SK-N-SH treated with all-trans-retinoic acid at 6 μM for 48 hours (cell line): ENCODE results near the gene FAM174B.

Experiments used
- ATAC-seq: fragments of 200-7000 bp; cut with Tn5 transposase; 3 replicates; pipeline ENCODE4 v1.9.1; 2020; ENCODE audit warnings: mild to moderate bottlenecking, moderate library complexity
- ARNTL ChIP-seq: fragments of 450-650 bp; formaldehyde crosslinking; IDR thresholded peaks from 2 replicates; pipeline ENCODE4 v1.5.0; 2020; ENCODE audit warnings: low read depth, mild to moderate bottlenecking, moderate library complexity, borderline replicate concordance
- BACH2 ChIP-seq: fragments of 250-450 bp; sonication (Bioruptor Pico); IDR thresholded peaks from 2 replicates; pipeline ENCODE4 v1.9.0; 2021; ENCODE audit warnings: mild to moderate bottlenecking, borderline replicate concordance
- CREB5 ChIP-seq: fragments of 250-450 bp; sonication (Bioruptor Pico); IDR thresholded peaks from 2 replicates; pipeline ENCODE4 v1.5.1; 2020; ENCODE audit warnings: low read depth, mild to moderate bottlenecking, moderate library complexity
- CSDC2 ChIP-seq: fragments of 250-450 bp; sonication (Bioruptor Pico); IDR thresholded peaks from 2 replicates; pipeline ENCODE4 v1.5.0; 2020; ENCODE audit warnings: mild to moderate bottlenecking, moderate library complexity
- CSRNP3 ChIP-seq: fragments of 250-450 bp; sonication (Bioruptor Pico); IDR thresholded peaks from 2 replicates; pipeline ENCODE4 v1.5.1; 2021; ENCODE audit warnings: mild to moderate bottlenecking, moderate library complexity
- ESRRG ChIP-seq: fragments of 250-450 bp; sonication (Bioruptor Pico); IDR thresholded peaks from 2 replicates; pipeline ENCODE4 v1.6.1; 2021; ENCODE audit warnings: mild to moderate bottlenecking
- GLIS3 ChIP-seq: fragments of 250-450 bp; sonication (Bioruptor Pico); IDR thresholded peaks from 2 replicates; pipeline ENCODE4 v1.5.0; 2020; ENCODE audit warnings: mild to moderate bottlenecking, moderate library complexity
- ISL1 ChIP-seq: fragments of 250-450 bp; sonication (Bioruptor Pico); IDR thresholded peaks from 2 replicates; pipeline ENCODE4 v2.1.2; 2022; ENCODE audit warnings: mild to moderate bottlenecking, moderate library complexity
- OSR1 ChIP-seq: fragments of 250-450 bp; sonication (Bioruptor Pico); IDR thresholded peaks from 2 replicates; pipeline ENCODE4 v1.8.0; 2022; ENCODE audit warnings: moderate library complexity, mild to moderate bottlenecking, inconsistent platforms
- PATZ1 ChIP-seq: fragments of 250-450 bp; sonication (Bioruptor Pico); IDR thresholded peaks from 2 replicates; pipeline ENCODE4 v1.8.0; 2020; ENCODE audit warnings: mild to moderate bottlenecking, moderate library complexity, borderline replicate concordance
- POU6F1 ChIP-seq: fragments of 250-450 bp; sonication (Bioruptor Pico); IDR thresholded peaks from 2 replicates; pipeline ENCODE4 v1.8.0; 2021; ENCODE audit warnings: low read depth, mild to moderate bottlenecking, moderate library complexity, borderline replicate concordance
- PPARA ChIP-seq: fragments of 250-450 bp; sonication (Bioruptor Pico); IDR thresholded peaks from 2 replicates; pipeline ENCODE4 v1.5.0; 2020; ENCODE audit warnings: mild to moderate bottlenecking, borderline replicate concordance
- RARB ChIP-seq: fragments of 250-450 bp; sonication (Bioruptor Pico); IDR thresholded peaks from 2 replicates; pipeline ENCODE4 v1.8.0; 2021; ENCODE audit warnings: mild to moderate bottlenecking, moderate library complexity
- SNAI2 ChIP-seq: fragments of 250-450 bp; sonication (Bioruptor Pico); IDR thresholded peaks from 2 replicates; pipeline ENCODE4 v1.5.0; 2020; ENCODE audit warnings: mild to moderate bottlenecking, moderate library complexity
- TCF4 ChIP-seq: fragments of 250-450 bp; sonication (Bioruptor Pico); IDR thresholded peaks from 2 replicates; pipeline ENCODE4 v1.8.0; 2021; ENCODE audit warnings: mild to moderate bottlenecking, moderate library complexity, borderline replicate concordance
- TOX ChIP-seq: fragments of 250-450 bp; sonication (Bioruptor Pico); IDR thresholded peaks from 2 replicates; pipeline ENCODE4 v1.8.0; 2021; ENCODE audit warnings: mild to moderate bottlenecking, moderate library complexity, borderline replicate concordance
- TSHZ2 ChIP-seq: fragments of 250-450 bp; sonication (Bioruptor Pico); IDR thresholded peaks from 2 replicates; pipeline ENCODE4 v1.5.0; 2020; ENCODE audit warnings: mild to moderate bottlenecking, moderate library complexity
- ZC3H10 ChIP-seq: fragments of 250-450 bp; sonication (Bioruptor Pico); IDR thresholded peaks from 2 replicates; pipeline ENCODE4 v1.5.1; 2021; ENCODE audit warnings: mild to moderate bottlenecking, moderate library complexity
- ZFP3 ChIP-seq: fragments of 250-450 bp; sonication (Bioruptor Pico); IDR thresholded peaks from 2 replicates; pipeline ENCODE4 v1.5.0; 2020; ENCODE audit warnings: mild to moderate bottlenecking, moderate library complexity
- ZFP30 ChIP-seq: fragments of 450-650 bp; formaldehyde crosslinking; IDR thresholded peaks from 2 replicates; pipeline ENCODE4 v1.5.0; 2022; ENCODE audit warnings: mild to moderate bottlenecking, moderate library complexity
- ZNF565 ChIP-seq: fragments of 450-650 bp; formaldehyde crosslinking; conservative IDR thresholded peaks from 2 replicates; pipeline ENCODE4 v1.5.0; 2020; ENCODE audit warnings: low read depth, mild to moderate bottlenecking, moderate library complexity
- ZNF70 ChIP-seq: fragments of 450-650 bp; formaldehyde crosslinking; IDR thresholded peaks from 2 replicates; pipeline ENCODE4 v1.5.0; 2020; ENCODE audit warnings: mild to moderate bottlenecking, moderate library complexity
- ZNF8 ChIP-seq: fragments of 450-650 bp; formaldehyde crosslinking; IDR thresholded peaks from 2 replicates; pipeline ENCODE4 v1.5.0; 2020; ENCODE audit warnings: mild to moderate bottlenecking, moderate library complexity

The FAM174B gene

GRCh38 chr15:92654662-92655061, 913 bp downstream of the FAM174B start:
- no peak for ATAC-seq
- TF ChIP-seq TCF4 (CRISPR knock-in tag) (no peak), CREB5 (no peak), ZC3H10 (CRISPR knock-in tag) (no peak), OSR1 (no peak), ZNF70 (CRISPR knock-in tag) (no peak), CSDC2 (CRISPR knock-in tag) (no peak), TOX (CRISPR knock-in tag) (no peak), PATZ1 (CRISPR knock-in tag) (no peak), ZFP30 (CRISPR knock-in tag) (no peak), ISL1 (no peak), CSRNP3 (no peak), POU6F1 (no peak), ZNF565 (CRISPR knock-in tag) (no peak), BACH2 (CRISPR knock-in tag) (no peak), SNAI2 (no peak), GLIS3 (CRISPR knock-in tag) (no peak)

GRCh38 chr15:92653836-92654539, 1.6 kb downstream of the FAM174B start:
- no peak for TF ChIP-seq ARNTL
- no peak for TF ChIP-seq ZNF8 (CRISPR knock-in tag)
- no peak for TF ChIP-seq TSHZ2 (CRISPR knock-in tag)
- TF ChIP-seq RARB (CRISPR knock-in tag), result no peak
- no peak for TF ChIP-seq SNAI2
- no peak for TF ChIP-seq TCF4 (CRISPR knock-in tag)
- TF ChIP-seq ZNF565 (CRISPR knock-in tag), result no peak
- no peak for TF ChIP-seq ZFP30 (CRISPR knock-in tag)
- TF ChIP-seq PPARA (CRISPR knock-in tag), result no peak
- TF ChIP-seq ZC3H10 (CRISPR knock-in tag), result no peak
- TF ChIP-seq ZFP3 (CRISPR knock-in tag), result no peak
- no peak for TF ChIP-seq ESRRG
- TF ChIP-seq OSR1, result no peak
- no peak for TF ChIP-seq POU6F1
- ATAC-seq, result no peak
